ENCODE results near the gene AGAP5. TPM values are rescaled to one million over a fixed set of nuclear protein-coding genes. Genes with fewer than 3 reads are reported as not detected.

The AGAP5 gene
- total RNA-seq, 1 experiment from 2014 or later = 14.3 TPM

DNA sequence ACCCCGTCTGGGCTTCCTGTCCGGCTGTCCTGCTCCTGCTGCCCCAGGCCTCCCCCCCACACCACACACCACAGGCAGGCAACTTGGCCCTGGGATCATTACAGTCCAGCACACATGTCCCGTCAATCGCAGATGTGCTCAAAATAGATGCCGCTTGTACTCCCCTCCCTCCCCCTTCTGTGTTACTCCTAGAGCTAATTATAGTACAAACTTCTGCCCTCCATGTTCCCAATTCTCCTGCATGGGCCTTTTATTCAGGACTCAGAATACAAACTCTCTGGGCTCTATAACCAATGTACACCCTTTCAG is 42.0 kb downstream of the AGAP5 start, which contains the start of gene SYNPO2L:
TSS of gene SYNPO2L (minus strand) at position 40 of the 309 bp plus-strand sequence. CDS start 107 bp downstream, outside the sequence.
- H3K9me3 ChIP-seq = no peaks in the 10 kb centered on the region
- H3K27ac Mint-ChIP-seq (ENCODE audit: unreplicated experiment) = no peak within 1 kb of the TSS
- no peaks in the 10 kb centered on the region for H3K27me3 Mint-ChIP-seq (ENCODE audit: insufficient read depth, unreplicated experiment)
- TF ChIP-seq CTCF (IDR thresholded peaks at IDR 0.05; ENCODE audit: insufficient read depth in 1 of 2, low read depth in 1 of 2, low read length in 1 of 2, severe bottlenecking in 1 of 2, unreplicated experiment in 1 of 2) = no peak
- ChIA-PET CTCF (no interaction called here), POLR2A (no interaction called here)
- H3K4me1 Mint-ChIP-seq (ENCODE audit: low read depth, unreplicated experiment) = peaks cover 7% of the 10 kb centered on the region
- no TSS peak for BruUV-seq (replicated peaks)
- H3K4me3 ChIP-seq (ENCODE audit: low read depth, low read length) = no peak within 1 kb of the TSS
- H3K27me3 ChIP-seq (replicated peaks; ENCODE audit: control insufficient read depth, insufficient read depth, low read length) = no peaks in the 10 kb centered on the region
- peaks cover 7% of the 10 kb centered on the region for H3K4me1 ChIP-seq
- DNase-seq = no peak
- H3K36me3 ChIP-seq (ENCODE audit: control insufficient read depth, insufficient read depth, low read length) = no peaks in the 10 kb centered on the region
- H3K9me3 Mint-ChIP-seq (ENCODE audit: unreplicated experiment) = no peaks in the 10 kb centered on the region
- intact Hi-C loops (cut with micrococcal nuclease; ENCODE audit: unreplicated experiment) = no loop called here
- no peak within 1 kb of the TSS for H3K4me3 Mint-ChIP-seq (ENCODE audit: unreplicated experiment)
- no peaks in the 10 kb centered on the region for H3K36me3 Mint-ChIP-seq (ENCODE audit: insufficient read depth, unreplicated experiment)

GRCh38 chr10:73655257-73655989 is 42.5 kb downstream of the AGAP5 start:
- intact Hi-C loops (cut with micrococcal nuclease; ENCODE audit: unreplicated experiment) = no loop called here
- POLR2A ChIA-PET = no interaction called here
- no TSS peak for BruUV-seq (replicated peaks)
- H3K4me1 ChIP-seq = peaks cover 12% of the 10 kb centered on the region
- no peaks in the 10 kb centered on the region for H3K27me3 Mint-ChIP-seq (ENCODE audit: insufficient read depth, unreplicated experiment)
- no peaks in the 10 kb centered on the region for H3K27me3 ChIP-seq (replicated peaks; ENCODE audit: control insufficient read depth, insufficient read depth, low read length)
- no peak overlapping the region for H3K4me3 Mint-ChIP-seq (ENCODE audit: unreplicated experiment)
- no peak overlapping the region for H3K4me3 ChIP-seq (ENCODE audit: low read depth, low read length)
- DNase-seq = no peak
- CTCF ChIA-PET = no interaction called here
- H3K4me1 Mint-ChIP-seq (ENCODE audit: low read depth, unreplicated experiment) = peaks cover 7% of the 10 kb centered on the region
- TF ChIP-seq CTCF (IDR thresholded peaks at IDR 0.05; ENCODE audit: insufficient read depth in 1 of 2, low read depth in 1 of 2, low read length in 1 of 2, severe bottlenecking in 1 of 2, unreplicated experiment in 1 of 2) = no peak
- H3K9me3 ChIP-seq = no peaks in the 10 kb centered on the region
- H3K36me3 Mint-ChIP-seq (ENCODE audit: insufficient read depth, unreplicated experiment) = no peaks in the 10 kb centered on the region
- no peaks in the 10 kb centered on the region for H3K9me3 Mint-ChIP-seq (ENCODE audit: unreplicated experiment)
- no peak overlapping the region for H3K27ac Mint-ChIP-seq (ENCODE audit: unreplicated experiment)
- no peaks in the 10 kb centered on the region for H3K36me3 ChIP-seq (ENCODE audit: control insufficient read depth, insufficient read depth, low read length)

DNA sequence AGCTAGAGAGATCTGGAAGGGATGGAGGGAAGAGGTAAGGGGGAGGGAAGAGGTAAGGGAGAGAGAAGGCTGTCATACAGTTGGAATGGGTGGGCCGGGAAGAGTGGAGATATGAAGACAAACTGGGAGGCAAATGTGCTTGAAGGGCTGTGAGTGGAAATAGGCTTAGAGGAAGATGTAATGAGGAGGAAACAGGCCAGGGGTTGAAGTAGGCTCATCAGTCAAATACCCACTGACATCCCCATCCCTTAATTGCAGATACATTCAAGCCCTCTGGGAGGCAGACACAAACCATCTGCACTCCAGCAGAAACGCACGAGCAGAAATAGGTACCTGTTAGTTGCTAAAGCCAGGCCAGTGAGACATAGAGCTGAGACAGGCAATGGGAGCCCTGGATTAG is 44.2 kb downstream of the AGAP5 start:
- peak; percentile 36 to 43 for DNase-seq
- intact Hi-C loops (cut with micrococcal nuclease; ENCODE audit: unreplicated experiment) = no loop called here
- no peaks in the 10 kb centered on the region for H3K36me3 ChIP-seq (ENCODE audit: control insufficient read depth, insufficient read depth, low read length)
- no peaks in the 10 kb centered on the region for H3K36me3 Mint-ChIP-seq (ENCODE audit: insufficient read depth, unreplicated experiment)
- H3K27me3 ChIP-seq (replicated peaks; ENCODE audit: control insufficient read depth, insufficient read depth, low read length) = no peaks in the 10 kb centered on the region
- ChIA-PET CTCF (interaction anchor here (0.5 kb wide), 1 partner anchor 409 kb away, joined by 3 read pairs; no protein-coding TSS in a partner anchor), POLR2A (no interaction called here)
- no peaks in the 10 kb centered on the region for H3K9me3 Mint-ChIP-seq (ENCODE audit: unreplicated experiment)
- peaks cover 29% of the 10 kb centered on the region for H3K4me1 ChIP-seq
- TF ChIP-seq CTCF (IDR thresholded peaks at IDR 0.05; ENCODE audit: insufficient read depth in 1 of 2, low read depth in 1 of 2, low read length in 1 of 2, severe bottlenecking in 1 of 2, unreplicated experiment in 1 of 2) = peak; percentile 37 to 43
- H3K27me3 Mint-ChIP-seq (ENCODE audit: insufficient read depth, unreplicated experiment) = no peaks in the 10 kb centered on the region
- no peaks in the 10 kb centered on the region for H3K9me3 ChIP-seq
- no TSS peak for BruUV-seq (replicated peaks)
- no peak overlapping the region for H3K27ac Mint-ChIP-seq (ENCODE audit: unreplicated experiment)
- H3K4me3 Mint-ChIP-seq (ENCODE audit: unreplicated experiment) = no peak overlapping the region
- H3K4me1 Mint-ChIP-seq (ENCODE audit: low read depth, unreplicated experiment) = peaks cover 17% of the 10 kb centered on the region
- H3K4me3 ChIP-seq (ENCODE audit: low read depth, low read length) = no peak overlapping the region

All from Caco-2 (cell line).